Mucosa of rectum (tissue), 2 donors: ENCODE results near the gene ROBO4.
A peak's percentile ranks its signal among the peaks of the same experiment; 100 is the strongest.

Experiments used
- H3K27ac ChIP-seq, 2 donors: one replicate each; pipeline ENCODE4 v1.7.0; 2013; ENCODE audit warnings: inconsistent platforms in 2 of 2, low read depth in 2 of 2, low read length in 2 of 2
- H3K27me3 ChIP-seq, 2 donors: one replicate each; pipeline ENCODE4 v1.7.0; 2013; ENCODE audit warnings: low read length in 2 of 2; ENCODE audit not compliant: control insufficient read depth in 2 of 2, insufficient read depth in 2 of 2
- H3K36me3 ChIP-seq, 2 donors: one replicate each; pipeline ENCODE4 v1.7.0; 2013; ENCODE audit warnings: low read length in 2 of 2; ENCODE audit not compliant: control insufficient read depth in 2 of 2, insufficient read depth in 2 of 2
- H3K4me1 ChIP-seq, 2 donors: one replicate each; pipeline ENCODE4 v1.7.0; 2013; ENCODE audit warnings: low read length in 2 of 2, mild to moderate bottlenecking in 1 of 2; ENCODE audit not compliant: control insufficient read depth in 2 of 2, insufficient read depth in 2 of 2
- H3K4me3 ChIP-seq, 2 donors: one replicate each; pipeline ENCODE4 v1.7.0; 2013; ENCODE audit warnings: low read length in 2 of 2
- H3K9ac ChIP-seq, 2 donors: one replicate each; pipeline ENCODE4 v1.7.0; 2013; ENCODE audit warnings: low read length in 2 of 2, low read depth in 1 of 2, mild to moderate bottlenecking in 1 of 2
- H3K9me3 ChIP-seq, 2 donors: one replicate each; pipeline ENCODE4 v1.7.0; 2013; ENCODE audit warnings: low read length in 2 of 2; ENCODE audit not compliant: control insufficient read depth in 2 of 2
- donor health status: healthy.
- donor health status: Normal muscosa, but diverticular disease.

The ROBO4 gene

GRCh38 chr11:124890151-124890550, 7.5 kb downstream of the ROBO4 start:
- Histone ChIP-seq H3K9ac (no peak overlapping the region), H3K4me3 (no peak overlapping the region), H3K4me1 (peaks cover 2 to 3% of the 10 kb centered on the region in 2 donors), H3K9me3 (no peaks in the 10 kb centered on the region), H3K27ac (no peak overlapping the region), H3K27me3 (no peaks in the 10 kb centered on the region), H3K36me3 (no peaks in the 10 kb centered on the region)

GRCh38 chr11:124889191-124890091, 8.2 kb downstream of the ROBO4 start:
- Histone ChIP-seq H3K27me3 (no peaks in the 10 kb centered on the region), H3K9me3 (no peaks in the 10 kb centered on the region), H3K27ac (peak overlapping the region in 1 of 2 donors; percentile 9), H3K4me3 (no peak overlapping the region), H3K4me1 (peaks cover 2 to 3% of the 10 kb centered on the region in 2 donors), H3K36me3 (no peaks in the 10 kb centered on the region), H3K9ac (no peak overlapping the region)

- no peaks in the 10 kb centered on the region for H3K9me3 ChIP-seq
Observed at GRCh38 chr11:124887667-124888013, 10.0 kb downstream of the ROBO4 start.

GRCh38 chr11:124886978-124887666, 10.5 kb downstream of the ROBO4 start:
- H3K9ac ChIP-seq: no peak overlapping the region
- H3K27ac ChIP-seq: no peak overlapping the region
- H3K27me3 ChIP-seq: no peaks in the 10 kb centered on the region
- no peaks in the 10 kb centered on the region for H3K36me3 ChIP-seq
- H3K4me3 ChIP-seq: no peak overlapping the region
- H3K4me1 ChIP-seq: peaks cover 3 to 5% of the 10 kb centered on the region in 2 donors
- no peaks in the 10 kb centered on the region for H3K9me3 ChIP-seq

More at GRCh38 chr11:124887667-124888013, 10.0 kb downstream of the ROBO4 start:
- H3K36me3 ChIP-seq: no peaks in the 10 kb centered on the region
- no peak overlapping the region for H3K4me3 ChIP-seq
- H3K9ac ChIP-seq: no peak overlapping the region
- no peaks in the 10 kb centered on the region for H3K27me3 ChIP-seq
- no peak overlapping the region for H3K27ac ChIP-seq
- peaks cover 2 to 4% of the 10 kb centered on the region in 2 donors for H3K4me1 ChIP-seq

GRCh38 chr11:124886476-124886875, 11.2 kb downstream of the ROBO4 start:
- no peak overlapping the region for H3K27ac ChIP-seq
- no peak overlapping the region for H3K9ac ChIP-seq
- no peak overlapping the region for H3K4me3 ChIP-seq
- no peaks in the 10 kb centered on the region for H3K9me3 ChIP-seq
- no peaks in the 10 kb centered on the region for H3K36me3 ChIP-seq
- peaks cover 3 to 5% of the 10 kb centered on the region in 2 donors for H3K4me1 ChIP-seq
- H3K27me3 ChIP-seq: no peaks in the 10 kb centered on the region

GRCh38 chr11:124884869-124885479, 12.7 kb downstream of the ROBO4 start:
- Histone ChIP-seq H3K4me3 (no peak overlapping the region), H3K27me3 (no peaks in the 10 kb centered on the region), H3K9ac (no peak overlapping the region), H3K36me3 (no peaks in the 10 kb centered on the region), H3K9me3 (no peaks in the 10 kb centered on the region), H3K4me1 (peaks cover 2 to 3% of the 10 kb centered on the region in 2 donors), H3K27ac (no peak overlapping the region)

GRCh38 chr11:124884340-124884739, 13.3 kb downstream of the ROBO4 start:
- no peaks in the 10 kb centered on the region for H3K27me3 ChIP-seq
- no peak overlapping the region for H3K9ac ChIP-seq
- no peaks in the 10 kb centered on the region for H3K9me3 ChIP-seq
- no peak overlapping the region for H3K27ac ChIP-seq
- peaks cover 2 to 3% of the 10 kb centered on the region in 2 donors for H3K4me1 ChIP-seq
- H3K36me3 ChIP-seq: no peaks in the 10 kb centered on the region
- no peak overlapping the region for H3K4me3 ChIP-seq

GRCh38 chr11:124882339-124883071, 15.2 kb downstream of the ROBO4 start:
- no peaks in the 10 kb centered on the region for H3K9me3 ChIP-seq
- no peak overlapping the region for H3K9ac ChIP-seq
- H3K4me1 ChIP-seq: peaks cover 2 to 3% of the 10 kb centered on the region in 2 donors
- H3K4me3 ChIP-seq: no peak overlapping the region
- H3K36me3 ChIP-seq: no peaks in the 10 kb centered on the region
- H3K27me3 ChIP-seq: no peaks in the 10 kb centered on the region
- H3K27ac ChIP-seq: no peak overlapping the region

GRCh38 chr11:124880958-124881357, 16.7 kb downstream of the ROBO4 start:
- Histone ChIP-seq H3K27me3 (peaks cover 0 to under 1% of the 10 kb centered on the region in 2 donors), H3K9me3 (no peaks in the 10 kb centered on the region), H3K9ac (no peak overlapping the region), H3K27ac (no peak overlapping the region), H3K36me3 (no peaks in the 10 kb centered on the region), H3K4me3 (no peak overlapping the region), H3K4me1 (peaks cover 4% of the 10 kb centered on the region in 2 donors)
